Liver (tissue), 9 donors: ENCODE measurements around the gene ZNF620. TPM values are rescaled to one million over a fixed set of nuclear protein-coding genes. Genes with fewer than 3 reads are reported as not detected.

Experiments used
- DNase-seq: peaks from one replicate; pipeline ENCODE4 v3.0.0-alpha.2; 2017; ENCODE audit warnings: low spot score
- H3K27ac ChIP-seq, 2 donors: one replicate each; pipeline ENCODE4 v1.7.0; 2013; ENCODE audit warnings: inconsistent platforms in 2 of 2, low read length in 2 of 2, control low read depth in 1 of 2, low read depth in 1 of 2, mild to moderate bottlenecking in 1 of 2
- H3K27me3 ChIP-seq, 4 donors: one replicate each; pipeline versions ENCODE4 v1.6.1 to v1.7.0; 2013; ENCODE audit warnings: low read length in 3 of 4, inconsistent platforms in 1 of 4, mild to moderate bottlenecking in 1 of 4, moderate library complexity in 1 of 4; ENCODE audit not compliant: control insufficient read depth in 4 of 4, insufficient read depth in 4 of 4
- H3K36me3 ChIP-seq, 4 donors: one replicate each; pipeline versions ENCODE4 v1.6.1 to v1.7.0; 2013; ENCODE audit warnings: low read length in 3 of 4, mild to moderate bottlenecking in 3 of 4, low read depth in 1 of 4, moderate library complexity in 1 of 4; ENCODE audit not compliant: control insufficient read depth in 4 of 4, insufficient read depth in 3 of 4
- H3K4me1 ChIP-seq, 4 donors: one replicate each; pipeline versions ENCODE4 v1.6.1 to v1.7.0; 2013; ENCODE audit warnings: low read length in 3 of 4, mild to moderate bottlenecking in 3 of 4, moderate library complexity in 1 of 4; ENCODE audit not compliant: control insufficient read depth in 4 of 4, insufficient read depth in 4 of 4
- H3K4me3 ChIP-seq, 3 donors: one replicate each; pipeline versions ENCODE4 v1.6.1 to v1.7.0; 2013; ENCODE audit warnings: low read length in 3 of 3, control low read depth in 1 of 3, low read depth in 1 of 3, mild to moderate bottlenecking in 1 of 3
- H3K9ac ChIP-seq, 2 donors: one replicate each; pipeline ENCODE4 v1.7.0; 2013; ENCODE audit warnings: low read length in 2 of 2, mild to moderate bottlenecking in 2 of 2, moderate library complexity in 2 of 2, control low read depth in 1 of 2, low read depth in 1 of 2
- H3K9me3 ChIP-seq, 4 donors: one replicate each; pipeline versions ENCODE4 v1.6.1 to v1.7.0; 2013; ENCODE audit warnings: low read length in 3 of 4; ENCODE audit not compliant: control insufficient read depth in 4 of 4
- EGR1 ChIP-seq, 2 donors: IDR thresholded peaks; 2 replicates each; pipeline ENCODE4 v1.6.1; 2016 to 2018; ENCODE audit warnings: antibody characterized with exemption in 2 of 2, low read depth in 2 of 2
- FOXA1 ChIP-seq: IDR thresholded peaks from 2 replicates; pipeline ENCODE4 v1.6.1; 2016; ENCODE audit warnings: antibody characterized with exemption
- FOXA2 ChIP-seq: IDR thresholded peaks from 2 replicates; pipeline ENCODE4 v1.6.1; 2016; ENCODE audit warnings: antibody characterized with exemption
- GABPA ChIP-seq, 2 donors: IDR thresholded peaks in 1 of 2; conservative IDR thresholded peaks in 1 of 2; 2 replicates each; pipeline ENCODE4 v1.6.1; 2016; ENCODE audit warnings: antibody characterized with exemption in 2 of 2, mild to moderate bottlenecking in 1 of 2, moderate library complexity in 1 of 2
- HNF4A ChIP-seq, 2 donors: conservative IDR thresholded peaks; 2 replicates each; pipeline ENCODE4 v1.6.1; 2016; ENCODE audit warnings: antibody characterized with exemption in 2 of 2, mild to moderate bottlenecking in 2 of 2
- HNF4G ChIP-seq: IDR thresholded peaks from 2 replicates; pipeline ENCODE4 v1.6.1; 2016; ENCODE audit warnings: antibody characterized with exemption
- JUND ChIP-seq, 2 donors: IDR thresholded peaks; 2 replicates each; pipeline ENCODE4 v1.6.1; 2016; ENCODE audit warnings: antibody characterized with exemption in 2 of 2
- NR2F2 ChIP-seq: IDR thresholded peaks from 2 replicates; pipeline ENCODE4 v1.6.1; 2016; ENCODE audit warnings: antibody characterized with exemption
- RAD21 ChIP-seq, 2 donors: IDR thresholded peaks; 2 replicates each; pipeline ENCODE4 v1.6.1; 2016; ENCODE audit warnings: antibody characterized with exemption in 2 of 2, mild to moderate bottlenecking in 2 of 2
- RXRA ChIP-seq, 2 donors: IDR thresholded peaks; 2 replicates each; pipeline ENCODE4 v1.6.1; 2017 to 2018; ENCODE audit warnings: antibody characterized with exemption in 2 of 2, mild to moderate bottlenecking in 1 of 2
- SP1 ChIP-seq: IDR thresholded peaks from 2 replicates; pipeline ENCODE4 v1.6.1; 2018; ENCODE audit warnings: antibody characterized with exemption, mild to moderate bottlenecking
- TAF1 ChIP-seq: conservative IDR thresholded peaks from 2 replicates; pipeline ENCODE4 v1.6.1; 2016; ENCODE audit warnings: antibody characterized with exemption, mild to moderate bottlenecking
- YY1 ChIP-seq: IDR thresholded peaks from 2 replicates; pipeline ENCODE4 v1.6.1; 2016; ENCODE audit warnings: antibody characterized with exemption, mild to moderate bottlenecking
- WGBS: extraction: QIAGEN DNeasy Blood & Tissue Kit; methylation state at CpG from one replicate; pipeline ENCODE4 v1.1.7; 2013; 5-methylcytosine and 5-hydroxymethylcytosine counted together
- polyA plus RNA-seq, 2 donors: library from polyadenylated mRNA; stranded (reverse) in 1 of 2; unstranded in 1 of 2; fragments of 200-250 nt in 1 of 2; fragments of >200 nt in 1 of 2; fragmentation: Nextera tagmentation in 1 of 2; extraction: Ambion mirVana in 1 of 2; gene quantifications; one replicate each; pipeline versions ENCODE4 v1.2.1 to v1.2.3, GENCODE V29; 2013 to 2015
- total RNA-seq, 2 donors: library from RNA; depleted of rRNA; stranded (reverse); fragments of >200 nt; gene quantifications; one replicate each; pipeline ENCODE4 v1.2.3, GENCODE V29; 2014
- TF ChIP-seq, protein P1 (sequence below): IDR thresholded peaks from 2 replicates; pipeline ENCODE4 v1.6.1; 2016; ENCODE audit warnings: antibody characterized with exemption, mild to moderate bottlenecking
- TF ChIP-seq, protein P2 (sequence below): fragments of 150-350 bp; IDR thresholded peaks from 2 replicates; pipeline ENCODE4 v1.5.1; 2017; ENCODE audit warnings: improper control_type of control experiment, low read depth, low read length; ENCODE audit not compliant: missing input control
- TF ChIP-seq, protein P3 (sequence below): IDR thresholded peaks from 2 replicates; pipeline ENCODE4 v1.6.1; 2016; ENCODE audit warnings: antibody characterized with exemption
- TF ChIP-seq, protein P4 (sequence below): IDR thresholded peaks from 2 replicates; pipeline ENCODE4 v1.6.1; 2016; ENCODE audit warnings: antibody characterized with exemption
- TF ChIP-seq, protein P5 (sequence below): IDR thresholded peaks from 2 replicates; pipeline ENCODE4 v1.6.1; 2016; ENCODE audit warnings: antibody characterized with exemption
- donor health status: healthy.
- donor health status: healthy.
- donor health status: healthy.
- donor health status: healthy.
- donor health status: healthy.

Gene ZNF620
- total and polyA plus RNA-seq, 4 donors: 0.95 to 7.1 (median 1.7) TPM

DNA sequence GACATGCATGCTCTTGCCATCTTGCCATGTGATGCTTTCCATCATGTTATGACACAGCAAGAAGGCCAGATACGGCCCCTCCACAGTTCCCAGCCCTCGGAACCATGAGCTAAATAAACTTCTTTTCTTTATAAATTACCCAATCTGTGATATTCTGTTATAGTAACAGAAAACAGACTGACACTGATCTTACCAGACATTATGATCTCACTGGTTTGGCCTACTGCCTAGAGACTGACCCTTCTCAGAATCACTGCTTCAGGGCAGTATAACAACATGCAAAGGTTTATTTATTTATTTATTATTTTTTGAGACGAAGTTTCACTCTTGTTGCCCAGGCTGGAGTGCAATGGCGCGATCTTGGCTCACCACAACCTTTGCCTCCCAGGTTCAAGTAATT is 14.9 kb upstream of the ZNF620 start:
- DNase-seq: no peak
- Histone ChIP-seq H3K9me3 (peaks cover 14 to 19% (median 15%) of the 10 kb centered on the region in 4 donors), H3K9ac (no peak overlapping the region), H3K27me3 (no peaks in the 10 kb centered on the region), H3K4me1 (no peaks in the 10 kb centered on the region), H3K4me3 (no peak overlapping the region), H3K27ac (no peak overlapping the region), H3K36me3 (peaks cover 8 to 22% (median 17%) of the 10 kb centered on the region in 4 donors)
- TF ChIP-seq, protein P1, sequence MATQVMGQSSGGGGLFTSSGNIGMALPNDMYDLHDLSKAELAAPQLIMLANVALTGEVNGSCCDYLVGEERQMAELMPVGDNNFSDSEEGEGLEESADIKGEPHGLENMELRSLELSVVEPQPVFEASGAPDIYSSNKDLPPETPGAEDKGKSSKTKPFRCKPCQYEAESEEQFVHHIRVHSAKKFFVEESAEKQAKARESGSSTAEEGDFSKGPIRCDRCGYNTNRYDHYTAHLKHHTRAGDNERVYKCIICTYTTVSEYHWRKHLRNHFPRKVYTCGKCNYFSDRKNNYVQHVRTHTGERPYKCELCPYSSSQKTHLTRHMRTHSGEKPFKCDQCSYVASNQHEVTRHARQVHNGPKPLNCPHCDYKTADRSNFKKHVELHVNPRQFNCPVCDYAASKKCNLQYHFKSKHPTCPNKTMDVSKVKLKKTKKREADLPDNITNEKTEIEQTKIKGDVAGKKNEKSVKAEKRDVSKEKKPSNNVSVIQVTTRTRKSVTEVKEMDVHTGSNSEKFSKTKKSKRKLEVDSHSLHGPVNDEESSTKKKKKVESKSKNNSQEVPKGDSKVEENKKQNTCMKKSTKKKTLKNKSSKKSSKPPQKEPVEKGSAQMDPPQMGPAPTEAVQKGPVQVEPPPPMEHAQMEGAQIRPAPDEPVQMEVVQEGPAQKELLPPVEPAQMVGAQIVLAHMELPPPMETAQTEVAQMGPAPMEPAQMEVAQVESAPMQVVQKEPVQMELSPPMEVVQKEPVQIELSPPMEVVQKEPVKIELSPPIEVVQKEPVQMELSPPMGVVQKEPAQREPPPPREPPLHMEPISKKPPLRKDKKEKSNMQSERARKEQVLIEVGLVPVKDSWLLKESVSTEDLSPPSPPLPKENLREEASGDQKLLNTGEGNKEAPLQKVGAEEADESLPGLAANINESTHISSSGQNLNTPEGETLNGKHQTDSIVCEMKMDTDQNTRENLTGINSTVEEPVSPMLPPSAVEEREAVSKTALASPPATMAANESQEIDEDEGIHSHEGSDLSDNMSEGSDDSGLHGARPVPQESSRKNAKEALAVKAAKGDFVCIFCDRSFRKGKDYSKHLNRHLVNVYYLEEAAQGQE: no peak
- TF ChIP-seq TAF1 (no peak), HNF4A (conservative IDR thresholded peaks at IDR 0.05) (no peak), RXRA (IDR thresholded peaks at IDR 0.05) (no peak), RAD21 (IDR thresholded peaks at IDR 0.05) (no peak), GABPA (IDR thresholded peaks at IDR 0.05 in 1 of 2, conservative IDR thresholded peaks at IDR 0.05 in 1 of 2) (no peak), EGR1 (IDR thresholded peaks at IDR 0.05; ENCODE audit: low read depth in 2 of 2) (no peak), YY1 (no peak), FOXA2 (no peak), SP1 (no peak), NR2F2 (no peak), FOXA1 (no peak), HNF4G (no peak), JUND (IDR thresholded peaks at IDR 0.05) (no peak)
- TF ChIP-seq, protein P2, sequence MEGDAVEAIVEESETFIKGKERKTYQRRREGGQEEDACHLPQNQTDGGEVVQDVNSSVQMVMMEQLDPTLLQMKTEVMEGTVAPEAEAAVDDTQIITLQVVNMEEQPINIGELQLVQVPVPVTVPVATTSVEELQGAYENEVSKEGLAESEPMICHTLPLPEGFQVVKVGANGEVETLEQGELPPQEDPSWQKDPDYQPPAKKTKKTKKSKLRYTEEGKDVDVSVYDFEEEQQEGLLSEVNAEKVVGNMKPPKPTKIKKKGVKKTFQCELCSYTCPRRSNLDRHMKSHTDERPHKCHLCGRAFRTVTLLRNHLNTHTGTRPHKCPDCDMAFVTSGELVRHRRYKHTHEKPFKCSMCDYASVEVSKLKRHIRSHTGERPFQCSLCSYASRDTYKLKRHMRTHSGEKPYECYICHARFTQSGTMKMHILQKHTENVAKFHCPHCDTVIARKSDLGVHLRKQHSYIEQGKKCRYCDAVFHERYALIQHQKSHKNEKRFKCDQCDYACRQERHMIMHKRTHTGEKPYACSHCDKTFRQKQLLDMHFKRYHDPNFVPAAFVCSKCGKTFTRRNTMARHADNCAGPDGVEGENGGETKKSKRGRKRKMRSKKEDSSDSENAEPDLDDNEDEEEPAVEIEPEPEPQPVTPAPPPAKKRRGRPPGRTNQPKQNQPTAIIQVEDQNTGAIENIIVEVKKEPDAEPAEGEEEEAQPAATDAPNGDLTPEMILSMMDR: no peak
- TF ChIP-seq, protein P3, sequence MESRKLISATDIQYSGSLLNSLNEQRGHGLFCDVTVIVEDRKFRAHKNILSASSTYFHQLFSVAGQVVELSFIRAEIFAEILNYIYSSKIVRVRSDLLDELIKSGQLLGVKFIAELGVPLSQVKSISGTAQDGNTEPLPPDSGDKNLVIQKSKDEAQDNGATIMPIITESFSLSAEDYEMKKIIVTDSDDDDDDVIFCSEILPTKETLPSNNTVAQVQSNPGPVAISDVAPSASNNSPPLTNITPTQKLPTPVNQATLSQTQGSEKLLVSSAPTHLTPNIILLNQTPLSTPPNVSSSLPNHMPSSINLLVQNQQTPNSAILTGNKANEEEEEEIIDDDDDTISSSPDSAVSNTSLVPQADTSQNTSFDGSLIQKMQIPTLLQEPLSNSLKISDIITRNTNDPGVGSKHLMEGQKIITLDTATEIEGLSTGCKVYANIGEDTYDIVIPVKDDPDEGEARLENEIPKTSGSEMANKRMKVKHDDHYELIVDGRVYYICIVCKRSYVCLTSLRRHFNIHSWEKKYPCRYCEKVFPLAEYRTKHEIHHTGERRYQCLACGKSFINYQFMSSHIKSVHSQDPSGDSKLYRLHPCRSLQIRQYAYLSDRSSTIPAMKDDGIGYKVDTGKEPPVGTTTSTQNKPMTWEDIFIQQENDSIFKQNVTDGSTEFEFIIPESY: no peak
- TF ChIP-seq, protein P4, sequence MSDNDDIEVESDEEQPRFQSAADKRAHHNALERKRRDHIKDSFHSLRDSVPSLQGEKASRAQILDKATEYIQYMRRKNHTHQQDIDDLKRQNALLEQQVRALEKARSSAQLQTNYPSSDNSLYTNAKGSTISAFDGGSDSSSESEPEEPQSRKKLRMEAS: no peak
- TF ChIP-seq, protein P5, sequence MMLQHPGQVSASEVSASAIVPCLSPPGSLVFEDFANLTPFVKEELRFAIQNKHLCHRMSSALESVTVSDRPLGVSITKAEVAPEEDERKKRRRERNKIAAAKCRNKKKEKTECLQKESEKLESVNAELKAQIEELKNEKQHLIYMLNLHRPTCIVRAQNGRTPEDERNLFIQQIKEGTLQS: no peak
- 91% methylated on average over 5 of the region's 5 CpGs for WGBS
